DMS79 treated with DMSO at 0.1 percent for 48 hours (cell line): Measurements from ENCODE around the gene PCDHGB7.
"Not testable (repeated sequence)": the region's sequence is repeated elsewhere in the genome, so short reads cannot be mapped to it uniquely, and the experiment has no call there.

Experiments used
- DNase-seq: peaks from one replicate; lab custom pipeline; 2025; lab: John Stamatoyannopoulos, UW

Gene PCDHGB7

GRCh38 chr5:141397756-141398551 lies 19.5 kb upstream of the PCDHGB7 start, which contains the start of gene PCDHGB5:
Gene PCDHGB5, plus strand, starts transcription at chr5:141397947. Its CDS starts 181 bp downstream, at chr5:141398128.
- not testable (repeated sequence) for DNase-seq

- no peak for DNase-seq
Measured at GRCh38 chr5:141398608-141399007, 18.9 kb upstream of the PCDHGB7 start.

- DNase-seq: no peak
Measured at GRCh38 chr5:141399555-141400258, 17.8 kb upstream of the PCDHGB7 start.

- DNase-seq: no peak
Measured at GRCh38 chr5:141402553-141403243, 14.8 kb upstream of the PCDHGB7 start, which contains the start of gene PCDHGA9. Gene PCDHGA9, plus strand, starts transcription at chr5:141402778. Its CDS starts 175 bp downstream, at chr5:141402953.

GRCh38 chr5:141403387-141403786 lies 14.1 kb upstream of the PCDHGB7 start:
- DNase-seq: no peak

- not testable (repeated sequence) for DNase-seq
Measured at GRCh38 chr5:141407790-141408505, 9.5 kb upstream of the PCDHGB7 start, which contains the start of gene PCDHGB6. Gene PCDHGB6, plus strand, starts transcription at chr5:141408021. Its CDS starts 182 bp downstream, at chr5:141408203.

- no peak for DNase-seq
Measured at GRCh38 chr5:141409598-141410306, 7.7 kb upstream of the PCDHGB7 start.

- DNase-seq: no peak
Measured at GRCh38 chr5:141411575-141411974, 5.9 kb upstream of the PCDHGB7 start.

- no peak for DNase-seq
Measured at GRCh38 chr5:141412854-141413539, 4.5 kb upstream of the PCDHGB7 start, which contains the start of gene PCDHGA10. Gene PCDHGA10, plus strand, starts transcription at chr5:141412987. Its CDS starts 189 bp downstream, at chr5:141413176.

- no peak for DNase-seq
Measured at GRCh38 chr5:141413540-141414069, 3.9 kb upstream of the PCDHGB7 start.

- not testable (repeated sequence) for DNase-seq
Measured at GRCh38 chr5:141414548-141415274, 2.8 kb upstream of the PCDHGB7 start.

- not testable (repeated sequence) for DNase-seq
Measured at GRCh38 chr5:141415275-141415618, 2.2 kb upstream of the PCDHGB7 start.

- DNase-seq: no peak
Measured at GRCh38 chr5:141419074-141419880, 1.8 kb downstream of the PCDHGB7 start.

GRCh38 chr5:141420855-141421488 lies 3.5 kb downstream of the PCDHGB7 start, which contains the start of gene PCDHGA11:
Gene PCDHGA11, plus strand, starts transcription at chr5:141421051. Its CDS starts 177 bp downstream, at chr5:141421228.
- DNase-seq: no peak

- DNase-seq: no peak
Measured at GRCh38 chr5:141421489-141421855, 4.0 kb downstream of the PCDHGB7 start.

GRCh38 chr5:141422742-141423291 lies 5.3 kb downstream of the PCDHGB7 start:
- DNase-seq: no peak

- DNase-seq: no peak
Measured at GRCh38 chr5:141427783-141428426, 10.4 kb downstream of the PCDHGB7 start.
